KOPT-K1 (cell line): Measurements from ENCODE around the gene MARCHF6.

ENCODE experiments used
- H3K27ac ChIP-seq: fragments of 200-600 bp; sonication (generic); 2 replicates; pipeline ENCODE4 v1.5.1; 2016; ENCODE audit warnings: antibody characterized with exemption, mild to moderate bottlenecking, low read depth, low read length; ENCODE audit not compliant: poor library complexity, severe bottlenecking
- H3K36me3 ChIP-seq: fragments of 200-600 bp; sonication (generic); 2 replicates; pipeline ENCODE4 v1.5.1; 2017; ENCODE audit warnings: antibody characterized with exemption, mild to moderate bottlenecking, low read length, moderate library complexity; ENCODE audit not compliant: insufficient read depth
- H3K9me3 ChIP-seq: fragments of 200-600 bp; sonication (generic); 2 replicates; pipeline ENCODE4 v1.5.1; 2017; ENCODE audit warnings: antibody characterized with exemption, low read length, mild to moderate bottlenecking; ENCODE audit not compliant: insufficient read depth, poor library complexity, severe bottlenecking

MARCHF6 gene

GRCh38 chr5:10317825-10318682 lies 35.4 kb upstream of the MARCHF6 start:
- Histone ChIP-seq H3K27ac (no peak overlapping the region), H3K36me3 (no peaks in the 10 kb centered on the region), H3K9me3 (no peaks in the 10 kb centered on the region)

GRCh38 chr5:10319202-10319851 lies 34.2 kb upstream of the MARCHF6 start:
- Histone ChIP-seq H3K36me3 (no peaks in the 10 kb centered on the region), H3K27ac (no peak overlapping the region), H3K9me3 (no peaks in the 10 kb centered on the region)

GRCh38 chr5:10320793-10321192 lies 32.7 kb upstream of the MARCHF6 start:
- no peaks in the 10 kb centered on the region for H3K9me3 ChIP-seq
- H3K27ac ChIP-seq, result no peak overlapping the region
- H3K36me3 ChIP-seq, result no peaks in the 10 kb centered on the region

GRCh38 chr5:10321882-10322281 lies 31.6 kb upstream of the MARCHF6 start:
- H3K36me3 ChIP-seq, result no peaks in the 10 kb centered on the region
- H3K9me3 ChIP-seq, result no peaks in the 10 kb centered on the region
- no peak overlapping the region for H3K27ac ChIP-seq

- H3K9me3 ChIP-seq, result no peaks in the 10 kb centered on the region
- H3K36me3 ChIP-seq, result no peaks in the 10 kb centered on the region
- no peak overlapping the region for H3K27ac ChIP-seq
These were observed 29.7 kb upstream of the MARCHF6 start for GRCh38 chr5:10323588-10324488.

GRCh38 chr5:10324518-10325370 lies 28.8 kb upstream of the MARCHF6 start:
- H3K36me3 ChIP-seq, result no peaks in the 10 kb centered on the region
- H3K9me3 ChIP-seq, result no peaks in the 10 kb centered on the region
- no peak overlapping the region for H3K27ac ChIP-seq

- no peak overlapping the region for H3K27ac ChIP-seq
- no peaks in the 10 kb centered on the region for H3K36me3 ChIP-seq
- no peaks in the 10 kb centered on the region for H3K9me3 ChIP-seq
These were observed 25.2 kb upstream of the MARCHF6 start for GRCh38 chr5:10328323-10328722.

GRCh38 chr5:10329446-10329819 lies 24.1 kb upstream of the MARCHF6 start:
- Histone ChIP-seq H3K36me3 (no peaks in the 10 kb centered on the region), H3K9me3 (no peaks in the 10 kb centered on the region), H3K27ac (no peak overlapping the region)

GRCh38 chr5:10329820-10330481 lies 23.5 kb upstream of the MARCHF6 start:
- Histone ChIP-seq H3K9me3 (no peaks in the 10 kb centered on the region), H3K27ac (no peak overlapping the region), H3K36me3 (no peaks in the 10 kb centered on the region)

GRCh38 chr5:10330511-10331230 lies 22.8 kb upstream of the MARCHF6 start:
- no peak overlapping the region for H3K27ac ChIP-seq
- no peaks in the 10 kb centered on the region for H3K9me3 ChIP-seq
- no peaks in the 10 kb centered on the region for H3K36me3 ChIP-seq

- no peaks in the 10 kb centered on the region for H3K36me3 ChIP-seq
- no peaks in the 10 kb centered on the region for H3K9me3 ChIP-seq
- H3K27ac ChIP-seq, result no peak overlapping the region
These were observed 22.1 kb upstream of the MARCHF6 start for GRCh38 chr5:10331341-10331796.

- Histone ChIP-seq H3K36me3 (no peaks in the 10 kb centered on the region), H3K9me3 (no peaks in the 10 kb centered on the region), H3K27ac (no peak overlapping the region)
These were observed 21.2 kb upstream of the MARCHF6 start for GRCh38 chr5:10332301-10332700.

GRCh38 chr5:10333154-10334006 lies 20.1 kb upstream of the MARCHF6 start:
- Histone ChIP-seq H3K27ac (no peak overlapping the region), H3K9me3 (no peaks in the 10 kb centered on the region), H3K36me3 (no peaks in the 10 kb centered on the region)
